ENCODE measurements around the gene RUNDC3A.

RUNDC3A gene

DNA sequence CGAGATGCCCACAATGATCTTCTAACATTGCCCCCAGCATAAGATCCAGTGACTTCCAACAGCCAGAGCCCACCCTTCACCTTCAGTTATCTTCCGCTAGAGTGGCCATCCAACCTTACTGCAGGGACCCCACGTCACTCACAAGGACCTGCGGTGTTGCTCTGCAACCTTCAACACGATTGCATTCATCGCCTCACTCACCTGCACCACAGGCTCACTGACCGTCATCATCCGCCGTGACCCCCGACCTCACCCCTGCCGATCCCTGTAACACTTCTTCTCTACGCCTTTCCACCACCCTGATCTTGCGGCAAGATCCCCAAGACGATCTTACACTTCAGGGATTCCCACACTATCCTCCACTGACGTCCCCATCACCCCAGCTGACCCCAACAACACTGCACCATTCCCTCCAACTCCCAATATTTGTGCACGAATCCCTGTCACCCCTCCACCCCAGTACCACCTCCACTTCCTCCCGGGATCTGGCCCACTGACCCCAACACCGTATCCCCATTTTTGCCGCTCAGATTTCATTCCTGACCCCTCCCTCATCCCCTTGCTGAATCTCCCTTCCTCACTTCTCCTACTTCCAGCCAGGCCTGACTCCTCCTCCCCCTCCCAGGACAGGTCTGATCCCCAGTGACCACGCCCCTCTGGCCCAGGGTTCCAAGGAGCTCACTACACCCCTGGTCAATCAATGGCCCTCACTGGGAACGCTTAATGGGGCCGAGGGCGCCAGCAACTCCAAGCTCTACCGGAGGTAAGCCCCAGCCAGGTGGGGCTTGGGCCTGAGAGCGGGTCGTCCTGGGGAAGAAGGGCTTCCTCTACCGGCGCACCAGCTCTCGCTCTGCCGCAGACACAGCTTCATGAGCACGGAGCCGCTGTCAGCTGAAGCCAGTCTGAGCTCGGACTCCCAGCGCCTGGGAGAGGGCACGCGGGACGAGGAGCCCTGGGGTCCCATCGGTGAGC is 7.6 kb downstream of the RUNDC3A start:
- Histone ChIP-seq H3K4me3 (replicated peaks; ENCODE audit: low read depth, low read length) (peak overlapping the region; percentile 58), H3K36me3 (ENCODE audit: control insufficient read depth, insufficient read depth, low read length) (peaks cover 14% of the 10 kb centered on the region), H3K27me3 (replicated peaks; ENCODE audit: control insufficient read depth, insufficient read depth, low read length) (no peaks in the 10 kb centered on the region; the same call in 1 of the 2 replicates)
- TF ChIP-seq, protein P1, sequence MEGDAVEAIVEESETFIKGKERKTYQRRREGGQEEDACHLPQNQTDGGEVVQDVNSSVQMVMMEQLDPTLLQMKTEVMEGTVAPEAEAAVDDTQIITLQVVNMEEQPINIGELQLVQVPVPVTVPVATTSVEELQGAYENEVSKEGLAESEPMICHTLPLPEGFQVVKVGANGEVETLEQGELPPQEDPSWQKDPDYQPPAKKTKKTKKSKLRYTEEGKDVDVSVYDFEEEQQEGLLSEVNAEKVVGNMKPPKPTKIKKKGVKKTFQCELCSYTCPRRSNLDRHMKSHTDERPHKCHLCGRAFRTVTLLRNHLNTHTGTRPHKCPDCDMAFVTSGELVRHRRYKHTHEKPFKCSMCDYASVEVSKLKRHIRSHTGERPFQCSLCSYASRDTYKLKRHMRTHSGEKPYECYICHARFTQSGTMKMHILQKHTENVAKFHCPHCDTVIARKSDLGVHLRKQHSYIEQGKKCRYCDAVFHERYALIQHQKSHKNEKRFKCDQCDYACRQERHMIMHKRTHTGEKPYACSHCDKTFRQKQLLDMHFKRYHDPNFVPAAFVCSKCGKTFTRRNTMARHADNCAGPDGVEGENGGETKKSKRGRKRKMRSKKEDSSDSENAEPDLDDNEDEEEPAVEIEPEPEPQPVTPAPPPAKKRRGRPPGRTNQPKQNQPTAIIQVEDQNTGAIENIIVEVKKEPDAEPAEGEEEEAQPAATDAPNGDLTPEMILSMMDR (IDR thresholded peaks at IDR 0.05; ENCODE audit: insufficient read depth, low read length, poor library complexity, severe bottlenecking): no peak
- DNase-seq (ENCODE audit: extremely low read depth, insufficient read length): no peak

DNA sequence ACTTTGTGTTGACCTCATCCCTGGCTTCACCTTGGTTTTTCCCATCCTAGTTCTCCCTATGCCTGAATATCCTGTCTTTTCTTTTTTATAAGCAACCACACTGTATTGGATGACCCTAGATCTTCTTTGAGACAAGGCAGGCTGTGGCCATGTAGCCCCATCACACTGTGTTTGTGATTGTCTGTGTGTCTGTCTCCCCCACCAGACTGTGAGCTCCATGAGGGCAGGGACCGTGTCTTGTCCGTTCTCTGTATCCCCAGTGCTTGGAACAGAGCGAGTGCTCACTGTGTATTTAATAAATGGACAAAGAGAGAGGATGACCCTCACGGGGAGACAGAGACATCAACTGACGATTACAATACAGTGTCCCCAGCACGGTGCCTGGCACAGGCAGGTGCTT is 9.1 kb downstream of the RUNDC3A start:
- no peak overlapping the region for H3K4me3 ChIP-seq (replicated peaks; ENCODE audit: low read depth, low read length)
- no peaks in the 10 kb centered on the region; the same call in 1 of the 2 replicates for H3K27me3 ChIP-seq (replicated peaks; ENCODE audit: control insufficient read depth, insufficient read depth, low read length)
- H3K36me3 ChIP-seq (ENCODE audit: control insufficient read depth, insufficient read depth, low read length): peaks cover 27% of the 10 kb centered on the region
- TF ChIP-seq, protein P1 (IDR thresholded peaks at IDR 0.05; ENCODE audit: insufficient read depth, low read length, poor library complexity, severe bottlenecking): no peak
- DNase-seq (ENCODE audit: extremely low read depth, insufficient read length): no peak

DNA sequence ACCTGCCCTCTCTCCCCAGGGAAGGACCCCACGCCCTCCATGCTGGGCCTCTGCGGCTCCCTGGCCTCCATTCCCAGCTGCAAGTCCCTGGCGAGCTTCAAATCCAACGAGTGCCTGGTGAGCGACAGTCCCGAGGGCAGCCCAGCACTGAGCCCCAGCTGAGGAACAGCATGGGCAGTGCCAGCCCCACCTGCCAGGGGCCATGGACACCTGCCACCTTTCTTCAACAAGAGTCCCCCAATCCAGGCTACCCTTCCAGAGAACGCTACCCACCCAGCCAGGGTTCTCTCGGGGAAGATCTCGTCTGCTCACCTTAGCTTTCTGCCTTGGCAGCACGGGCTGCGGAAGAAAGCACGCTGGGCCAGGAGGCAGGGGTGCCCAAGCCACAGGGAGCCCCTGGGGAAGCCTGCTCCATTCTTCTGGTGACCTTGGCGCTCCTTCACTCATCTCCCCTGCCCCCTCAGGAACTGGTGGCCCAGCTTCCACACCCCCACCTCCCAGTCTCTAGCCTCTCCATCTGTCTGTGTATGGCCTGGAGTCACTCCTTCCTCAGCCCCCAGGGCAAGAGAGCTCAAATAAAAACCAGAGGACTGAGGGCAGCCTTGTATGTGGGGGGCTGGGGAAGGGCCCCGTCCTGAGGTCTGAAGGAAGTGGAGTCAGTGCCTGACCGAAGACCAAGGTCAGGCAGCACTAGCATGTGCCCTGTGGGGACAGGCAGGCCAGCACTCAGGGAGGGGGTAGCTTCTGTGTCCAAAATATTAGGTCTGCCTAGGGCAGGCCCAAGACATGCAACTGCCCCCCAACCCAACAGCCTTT is 9.9 kb downstream of the RUNDC3A start:
- no peaks in the 10 kb centered on the region; the same call in 1 of the 2 replicates for H3K27me3 ChIP-seq (replicated peaks; ENCODE audit: control insufficient read depth, insufficient read depth, low read length)
- no peak for DNase-seq (ENCODE audit: extremely low read depth, insufficient read length)
- TF ChIP-seq, protein P1 (IDR thresholded peaks at IDR 0.05; ENCODE audit: insufficient read depth, low read length, poor library complexity, severe bottlenecking): no peak
- peaks cover 28% of the 10 kb centered on the region for H3K36me3 ChIP-seq (ENCODE audit: control insufficient read depth, insufficient read depth, low read length)
- no peak overlapping the region for H3K4me3 ChIP-seq (replicated peaks; ENCODE audit: low read depth, low read length)

DNA sequence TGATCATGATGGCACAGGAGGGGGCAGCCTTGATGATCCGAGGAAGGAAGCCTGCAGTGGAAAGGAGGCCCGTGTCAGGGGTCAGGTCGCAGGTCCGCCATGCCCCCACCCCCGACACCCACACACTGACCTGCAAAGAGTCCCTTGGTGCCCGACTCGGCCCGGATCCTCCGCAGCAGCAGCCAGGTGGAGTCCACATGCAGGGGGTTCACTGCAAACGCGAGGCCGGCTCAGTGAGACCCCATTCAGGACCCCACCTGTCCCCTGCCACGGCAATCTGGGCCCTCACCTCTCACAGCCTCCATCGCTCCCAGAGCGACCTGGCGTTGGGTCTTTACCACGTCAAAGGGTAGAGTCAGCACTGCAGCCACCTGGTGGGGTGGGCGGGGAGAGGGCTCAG is 11.7 kb downstream of the RUNDC3A start:
- peaks cover 28% of the 10 kb centered on the region for H3K36me3 ChIP-seq (ENCODE audit: control insufficient read depth, insufficient read depth, low read length)
- TF ChIP-seq, protein P1 (IDR thresholded peaks at IDR 0.05; ENCODE audit: insufficient read depth, low read length, poor library complexity, severe bottlenecking): no peak
- DNase-seq (ENCODE audit: extremely low read depth, insufficient read length): no peak
- no peaks in the 10 kb centered on the region for H3K27me3 ChIP-seq (replicated peaks; ENCODE audit: control insufficient read depth, insufficient read depth, low read length)
- no peak overlapping the region for H3K4me3 ChIP-seq (replicated peaks; ENCODE audit: low read depth, low read length)

DNA sequence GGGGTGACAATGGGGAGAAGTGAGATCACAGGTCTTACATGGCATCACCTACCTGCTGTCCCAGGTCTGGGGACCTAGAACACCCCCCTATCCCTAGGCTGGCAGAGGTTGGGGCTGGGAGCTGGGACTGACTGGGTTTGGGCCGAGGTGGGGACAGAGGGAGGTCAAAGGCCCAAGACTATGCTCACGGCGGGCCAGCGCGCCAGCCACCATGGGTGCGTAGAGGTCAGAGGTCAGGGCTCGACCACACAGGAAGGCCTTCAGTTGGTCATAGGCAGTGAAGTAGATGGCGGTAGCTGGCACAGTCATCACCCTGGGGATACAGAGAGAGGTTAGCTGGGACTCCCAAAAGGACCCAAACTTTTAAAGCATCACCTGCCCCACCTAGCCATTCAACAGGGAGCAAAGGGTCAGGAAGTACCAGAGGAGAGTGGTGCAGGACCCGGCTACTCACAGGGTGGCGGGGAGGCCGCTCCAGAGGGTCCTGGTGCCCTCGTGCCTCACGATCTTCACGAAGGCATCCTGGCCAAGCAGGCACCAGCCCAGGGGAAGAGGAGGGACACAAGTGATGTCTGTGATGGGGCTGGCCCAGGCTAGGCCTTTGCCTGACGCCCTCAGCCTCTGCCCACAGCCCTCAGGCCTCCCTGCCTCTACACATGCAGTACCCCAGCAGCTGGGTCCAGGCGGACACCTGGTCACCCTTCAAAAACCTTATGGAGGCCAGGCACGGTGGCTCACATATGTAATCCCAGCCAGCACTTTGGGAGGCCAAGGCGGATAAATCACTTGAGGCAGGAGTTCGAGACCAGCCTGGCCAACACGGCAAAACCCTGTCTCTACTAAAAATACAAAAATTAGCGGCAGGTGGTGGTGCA is 13.1 kb downstream of the RUNDC3A start:
- Histone ChIP-seq H3K36me3 (ENCODE audit: control insufficient read depth, insufficient read depth, low read length) (peaks cover 28% of the 10 kb centered on the region), H3K4me3 (replicated peaks; ENCODE audit: low read depth, low read length) (no peak overlapping the region), H3K27me3 (replicated peaks; ENCODE audit: control insufficient read depth, insufficient read depth, low read length) (no peaks in the 10 kb centered on the region)
- DNase-seq (ENCODE audit: extremely low read depth, insufficient read length): no peak
- TF ChIP-seq, protein P1 (IDR thresholded peaks at IDR 0.05; ENCODE audit: insufficient read depth, low read length, poor library complexity, severe bottlenecking): no peak
